Stimulated activated CD8-positive, alpha-beta memory T cell treated with anti-CD3 and anti-CD28 coated beads, Interleukin-12 subunit alpha, Interleukin-12 subunit beta, amount 100 ng/mL, for 24 hours (primary cell): ENCODE measurements around the gene ARHGAP42.

Experiments
- DNase-seq: peaks from one replicate; pipeline ENCODE4 v3.0.0-alpha.2; 2020; ENCODE audit errors: extremely low read depth

ARHGAP42 gene

GRCh38 chr11:101022256-101022655 is 335.2 kb downstream of the ARHGAP42 start:
- no peak for DNase-seq

GRCh38 chr11:101028644-101029043 is 341.6 kb downstream of the ARHGAP42 start:
- no peak for DNase-seq

- no peak for DNase-seq
Observed at GRCh38 chr11:101030015-101030414, 342.9 kb downstream of the ARHGAP42 start.

GRCh38 chr11:101030692-101031091 is 343.6 kb downstream of the ARHGAP42 start:
- DNase-seq, result no peak

GRCh38 chr11:101031713-101032112 is 344.6 kb downstream of the ARHGAP42 start:
- DNase-seq, result no peak

DNA sequence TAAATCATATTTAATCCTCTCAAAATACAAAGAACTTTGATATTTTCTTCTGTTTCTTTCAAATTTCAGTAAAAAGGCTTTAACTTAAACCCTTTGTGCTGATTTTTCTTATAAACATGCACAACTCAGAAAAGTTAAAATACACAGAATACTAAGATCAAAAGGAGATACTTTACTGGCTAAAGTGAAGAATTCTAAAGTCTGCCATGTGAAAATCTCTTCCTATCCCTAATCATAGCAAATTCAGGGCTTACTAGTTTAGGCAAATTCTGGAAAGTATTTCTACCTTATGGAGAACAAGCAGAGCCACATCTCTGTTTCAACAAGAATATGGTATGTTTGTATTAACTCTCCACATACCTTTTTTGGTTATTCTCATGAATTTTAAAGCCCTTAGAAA is 345.9 kb downstream of the ARHGAP42 start:
- DNase-seq, result no peak

DNA sequence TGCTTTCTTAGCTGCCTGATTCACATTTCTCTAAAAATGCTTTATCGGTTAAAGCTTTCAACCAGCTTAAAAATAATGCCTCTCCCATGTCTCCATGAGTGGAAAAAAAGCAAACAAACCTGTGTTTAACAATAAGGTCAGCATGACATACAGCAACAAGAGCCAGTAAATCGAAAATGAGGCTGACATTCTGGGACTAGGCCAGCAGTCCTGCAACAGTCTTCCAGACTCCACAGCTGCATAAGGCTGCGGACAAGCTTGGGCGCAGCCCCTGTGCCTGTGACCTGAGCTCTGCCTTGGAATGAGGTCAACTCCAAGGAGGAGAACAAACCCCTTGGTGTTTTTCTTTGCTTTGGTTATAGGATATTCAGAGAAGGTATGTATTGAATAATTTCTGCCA is 347.0 kb downstream of the ARHGAP42 start:
- DNase-seq, result no peak

GRCh38 chr11:101035872-101036271 is 348.8 kb downstream of the ARHGAP42 start:
- DNase-seq, result no peak
